ENCODE data around the gene CALML5.

The CALML5 gene

DNA sequence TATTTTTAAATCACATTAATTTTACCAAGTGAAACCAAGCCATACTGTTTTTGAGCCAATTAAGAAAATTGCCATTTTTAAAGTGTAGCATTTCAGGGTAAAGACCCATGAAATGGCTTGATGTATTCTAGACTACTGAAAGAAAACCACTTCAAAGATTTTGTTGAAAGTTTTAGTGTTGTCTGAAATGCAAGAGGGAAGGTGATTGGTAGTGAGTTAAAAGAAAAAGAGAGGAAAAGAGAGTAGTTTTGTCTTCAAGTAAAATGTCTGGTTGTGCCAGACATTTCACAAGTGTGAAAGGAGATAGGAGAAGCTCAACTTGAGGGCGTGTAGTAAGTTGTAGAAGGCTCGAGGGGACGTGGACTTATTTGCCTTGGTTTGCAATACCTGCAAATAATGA lies 41.6 kb downstream of the CALML5 start:
- no peak overlapping the region for H3K9ac ChIP-seq (ENCODE audit: insufficient read length)
- H3K36me3 ChIP-seq (ENCODE audit: insufficient read depth, low read length) = peaks cover 45% of the 10 kb centered on the region
- no peak overlapping the region for H3K4me3 ChIP-seq
- no peak for TF ChIP-seq EZH2 (IDR thresholded peaks at IDR 0.05)
- no peak for TF ChIP-seq FOXP2 (optimal IDR thresholded peaks at IDR 0.05; ENCODE audit: control extremely low read depth, extremely low read length, insufficient read depth)
- TF ChIP-seq POLR2AphosphoS5 (IDR thresholded peaks at IDR 0.05; ENCODE audit: borderline replicate concordance, low read depth, low read length) = no peak
- H3K27ac ChIP-seq = no peak overlapping the region
- DNase-seq (ENCODE audit: low read depth, low spot score) = no peak
- H3K9me3 ChIP-seq (ENCODE audit: low read depth, low read length) = no peaks in the 10 kb centered on the region

DNA sequence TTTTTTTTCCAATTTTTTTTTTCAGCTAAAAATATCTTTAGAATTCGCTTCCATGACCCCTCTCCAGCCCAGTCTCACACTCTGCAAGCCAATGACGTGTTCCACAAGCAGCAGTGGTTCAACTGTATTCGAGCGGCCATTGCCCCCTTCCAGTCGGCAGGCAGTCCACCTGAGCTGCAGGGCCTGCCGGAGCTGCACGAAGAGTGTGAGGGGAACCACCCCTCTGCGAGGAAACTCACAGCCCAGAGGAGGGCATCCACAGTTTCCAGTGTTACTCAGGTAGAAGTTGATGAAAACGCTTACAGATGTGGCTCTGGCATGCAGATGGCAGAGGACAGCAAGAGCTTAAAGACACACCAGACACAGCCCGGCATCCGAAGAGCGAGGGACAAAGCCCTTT lies 42.8 kb downstream of the CALML5 start:
- H3K4me3 ChIP-seq = no peak overlapping the region
- no peaks in the 10 kb centered on the region for H3K9me3 ChIP-seq (ENCODE audit: low read depth, low read length)
- H3K36me3 ChIP-seq (ENCODE audit: insufficient read depth, low read length) = peaks cover 54% of the 10 kb centered on the region
- H3K9ac ChIP-seq (ENCODE audit: insufficient read length) = no peak overlapping the region
- H3K27ac ChIP-seq = no peak overlapping the region
- no peak for DNase-seq (ENCODE audit: low read depth, low spot score)
- TF ChIP-seq POLR2AphosphoS5 (IDR thresholded peaks at IDR 0.05; ENCODE audit: borderline replicate concordance, low read depth, low read length) = no peak
- TF ChIP-seq EZH2 (IDR thresholded peaks at IDR 0.05) = no peak
- no peak for TF ChIP-seq FOXP2 (optimal IDR thresholded peaks at IDR 0.05; ENCODE audit: control extremely low read depth, extremely low read length, insufficient read depth)

DNA sequence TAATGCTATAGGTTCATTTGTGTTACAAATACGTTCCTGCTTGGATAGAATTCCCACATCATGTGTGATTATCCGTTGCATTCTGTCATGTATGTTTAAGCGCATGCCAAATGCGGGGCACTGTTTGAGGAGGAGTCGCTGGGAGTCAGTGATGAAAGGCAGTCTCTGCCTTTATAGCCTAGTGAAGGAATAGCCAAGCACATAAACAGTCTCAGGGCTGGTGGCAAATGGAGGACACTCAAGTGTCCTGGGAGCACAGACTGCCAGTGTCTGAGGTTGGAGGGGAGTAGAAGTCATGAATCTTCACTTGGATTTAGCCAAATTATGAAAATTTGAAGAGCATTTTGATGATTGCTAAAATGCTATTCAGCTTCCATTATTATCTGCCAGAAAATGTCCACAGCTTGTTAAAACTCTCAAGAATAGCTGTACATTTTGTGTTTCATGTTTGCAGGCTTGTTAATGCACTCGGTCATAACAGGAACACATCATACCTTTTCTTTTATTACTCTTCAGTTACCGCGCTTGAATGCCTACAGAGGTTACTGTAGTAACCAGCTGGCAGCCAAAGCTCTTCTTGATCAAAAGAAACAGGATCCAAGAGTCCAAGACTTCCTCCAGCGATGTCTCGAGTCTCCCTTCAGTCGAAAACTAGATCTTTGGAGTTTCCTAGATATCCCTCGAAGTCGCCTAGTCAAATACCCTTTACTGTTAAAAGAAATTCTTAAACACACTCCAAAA lies 45.5 kb downstream of the CALML5 start:
- H3K9me3 ChIP-seq (ENCODE audit: low read depth, low read length) = no peaks in the 10 kb centered on the region
- H3K4me3 ChIP-seq = no peak overlapping the region
- H3K27ac ChIP-seq = no peak overlapping the region
- TF ChIP-seq EZH2 (IDR thresholded peaks at IDR 0.05) (no peak), FOXP2 (optimal IDR thresholded peaks at IDR 0.05; ENCODE audit: control extremely low read depth, extremely low read length, insufficient read depth) (no peak), POLR2AphosphoS5 (IDR thresholded peaks at IDR 0.05; ENCODE audit: borderline replicate concordance, low read depth, low read length) (no peak)
- no peak for DNase-seq (ENCODE audit: low read depth, low spot score)
- no peak overlapping the region for H3K9ac ChIP-seq (ENCODE audit: insufficient read length)
- peaks cover 54% of the 10 kb centered on the region for H3K36me3 ChIP-seq (ENCODE audit: insufficient read depth, low read length)

DNA sequence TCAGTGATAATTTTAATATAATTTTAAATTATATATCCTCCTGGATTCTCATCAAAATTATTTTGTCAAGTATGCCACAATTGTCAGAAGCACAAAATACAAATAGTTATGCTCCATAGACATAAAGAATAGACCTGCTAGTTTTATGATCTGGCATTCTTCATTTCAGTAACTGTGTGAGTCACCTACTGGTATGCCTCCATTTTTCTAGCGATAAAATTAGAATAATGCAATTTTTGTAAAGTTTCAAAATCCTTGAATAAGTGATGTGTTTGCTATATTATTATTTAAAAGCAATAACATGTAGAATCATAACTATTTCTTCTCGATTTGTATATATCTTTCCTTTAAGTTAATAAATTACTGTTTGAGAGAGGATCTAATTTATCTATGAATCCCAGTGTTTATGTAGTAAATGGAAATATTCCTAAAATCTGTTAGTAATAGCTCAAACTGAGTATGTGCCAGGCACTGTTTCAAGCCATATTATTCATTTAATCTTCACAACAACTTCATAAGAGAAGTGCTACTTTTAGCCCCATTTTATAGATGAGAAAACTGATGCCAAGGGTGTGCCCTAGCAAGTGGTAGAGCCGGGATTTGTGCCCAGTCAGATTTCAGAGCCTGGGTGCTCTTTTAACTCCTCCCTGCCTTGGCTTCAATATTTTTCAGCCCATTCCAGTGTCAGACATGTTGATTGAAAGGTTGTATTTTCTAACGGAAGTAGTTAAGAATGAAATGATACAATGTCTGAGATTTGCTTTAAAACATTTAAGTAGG lies 48.6 kb downstream of the CALML5 start:
- TF ChIP-seq POLR2AphosphoS5 (IDR thresholded peaks at IDR 0.05; ENCODE audit: borderline replicate concordance, low read depth, low read length) (no peak), FOXP2 (optimal IDR thresholded peaks at IDR 0.05; ENCODE audit: control extremely low read depth, extremely low read length, insufficient read depth) (no peak), EZH2 (IDR thresholded peaks at IDR 0.05) (no peak)
- H3K9me3 ChIP-seq (ENCODE audit: low read depth, low read length) = no peaks in the 10 kb centered on the region
- peaks cover 40% of the 10 kb centered on the region for H3K36me3 ChIP-seq (ENCODE audit: insufficient read depth, low read length)
- no peak for DNase-seq (ENCODE audit: low read depth, low spot score)
- H3K9ac ChIP-seq (ENCODE audit: insufficient read length) = no peak overlapping the region
- H3K4me3 ChIP-seq = no peak overlapping the region
- no peak overlapping the region for H3K27ac ChIP-seq

- no peak for TF ChIP-seq FOXP2 (optimal IDR thresholded peaks at IDR 0.05; ENCODE audit: control extremely low read depth, extremely low read length, insufficient read depth)
- no peak for TF ChIP-seq EZH2 (IDR thresholded peaks at IDR 0.05)
- no peak for TF ChIP-seq POLR2AphosphoS5 (IDR thresholded peaks at IDR 0.05; ENCODE audit: borderline replicate concordance, low read depth, low read length)
- no peak for DNase-seq (ENCODE audit: low read depth, low spot score)
- no peak overlapping the region for H3K9ac ChIP-seq (ENCODE audit: insufficient read length)
- H3K9me3 ChIP-seq (ENCODE audit: low read depth, low read length) = no peaks in the 10 kb centered on the region
- no peak overlapping the region for H3K27ac ChIP-seq
- peaks cover 30% of the 10 kb centered on the region for H3K36me3 ChIP-seq (ENCODE audit: insufficient read depth, low read length)
- H3K4me3 ChIP-seq = no peak overlapping the region
Observed at GRCh38 chr10:5449823-5450222, 49.5 kb downstream of the CALML5 start.

GRCh38 chr10:5449227-5449626 lies 50.1 kb downstream of the CALML5 start:
- TF ChIP-seq POLR2AphosphoS5 (IDR thresholded peaks at IDR 0.05; ENCODE audit: borderline replicate concordance, low read depth, low read length) (no peak), FOXP2 (optimal IDR thresholded peaks at IDR 0.05; ENCODE audit: control extremely low read depth, extremely low read length, insufficient read depth) (no peak), EZH2 (IDR thresholded peaks at IDR 0.05) (no peak)
- H3K9ac ChIP-seq (ENCODE audit: insufficient read length) = no peak overlapping the region
- H3K4me3 ChIP-seq = no peak overlapping the region
- DNase-seq (ENCODE audit: low read depth, low spot score) = no peak
- no peaks in the 10 kb centered on the region for H3K9me3 ChIP-seq (ENCODE audit: low read depth, low read length)
- peaks cover 24% of the 10 kb centered on the region for H3K36me3 ChIP-seq (ENCODE audit: insufficient read depth, low read length)
- H3K27ac ChIP-seq = no peak overlapping the region

All from SK-N-MC (cell line).